Daoy (cell line): ENCODE data around the gene VAV2. TPM values are rescaled to one million over a fixed set of nuclear protein-coding genes. Genes with fewer than 3 reads are reported as not detected.

ENCODE experiments used
- DNase-seq: peaks from one replicate; pipeline ENCODE4 v3.0.0-alpha.2; 2015; ENCODE audit warnings: low read depth
- total RNA-seq: library from RNA; depleted of rRNA; stranded (reverse); fragments of >200 nt; shearing (Covaris generic); gene quantifications from 2 replicates; pipeline ENCODE4 v1.2.3, GENCODE V29; 2014

VAV2 gene
- total RNA-seq, 1 experiment from 2014 or later: 11.3 TPM

DNA sequence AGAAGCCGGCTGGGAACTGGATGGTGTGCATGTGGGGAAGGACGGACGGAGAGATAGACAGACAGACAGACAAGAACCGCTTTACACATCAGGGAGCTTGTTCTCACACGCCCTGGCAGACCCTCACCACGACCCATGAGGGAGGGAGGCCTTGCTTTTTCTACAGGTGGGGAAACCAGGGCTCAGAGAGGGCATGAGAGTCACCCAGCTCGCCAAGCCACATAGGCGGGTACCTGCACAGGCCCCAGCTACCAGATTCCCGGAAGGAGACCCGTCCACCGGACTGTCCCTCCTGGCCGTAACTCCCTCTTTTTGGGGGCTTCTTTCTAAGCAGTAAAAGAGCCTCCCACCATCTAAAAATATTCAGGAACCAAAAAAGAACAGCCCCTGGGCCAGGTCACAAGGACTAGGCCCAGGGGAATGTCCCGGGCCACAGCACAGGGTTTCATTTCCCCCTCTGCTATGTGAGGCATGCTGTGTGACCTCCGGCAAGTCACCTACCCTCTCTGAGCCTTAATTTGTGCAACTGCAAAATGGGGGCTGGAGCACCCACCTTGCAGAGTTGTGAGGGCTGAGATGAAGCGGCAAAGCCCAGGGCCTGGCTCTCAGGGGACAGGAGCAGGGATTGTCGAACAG is 169.6 kb downstream of the VAV2 start:
- DNase-seq: no peak

DNA sequence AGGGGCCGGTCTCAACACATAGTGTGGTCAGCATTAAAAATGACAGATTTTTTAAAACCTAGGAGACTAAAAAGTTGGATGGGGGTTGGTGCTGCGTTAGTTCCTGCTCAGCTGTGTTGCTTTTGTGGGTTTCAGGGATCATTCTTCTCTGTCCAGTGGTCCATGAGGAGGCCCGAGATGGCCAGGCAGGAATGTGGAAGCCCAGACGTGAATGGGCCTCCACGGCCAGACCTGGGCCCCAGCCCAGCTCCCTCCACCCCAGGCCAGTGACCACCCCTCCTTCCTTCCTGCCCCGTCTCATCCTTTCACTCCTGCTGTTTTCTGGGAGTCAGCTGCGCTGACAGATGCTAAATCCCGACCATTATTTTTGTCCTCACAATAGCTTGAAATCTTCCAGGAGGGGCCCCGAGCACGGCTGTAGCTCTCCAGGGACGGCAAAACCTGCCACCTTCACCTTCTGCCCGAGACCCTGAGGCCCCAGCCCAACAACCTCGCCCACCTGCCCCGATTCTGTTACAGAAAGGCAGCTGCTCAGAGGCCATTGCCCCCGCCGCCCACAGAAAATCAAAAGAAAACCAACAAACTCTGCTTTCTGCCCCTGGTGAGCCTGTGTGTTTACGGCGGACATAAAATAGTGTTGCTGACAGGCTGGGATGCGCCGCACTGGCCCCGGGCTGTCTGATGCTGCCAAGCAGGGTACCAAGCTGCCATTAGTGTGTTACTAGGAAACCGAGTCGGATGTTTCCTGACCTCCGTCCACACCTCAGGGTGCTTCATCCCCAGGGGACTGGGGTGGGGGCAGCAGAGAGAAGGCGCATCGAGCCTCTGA is 170.3 kb downstream of the VAV2 start:
- DNase-seq: no peak

DNA sequence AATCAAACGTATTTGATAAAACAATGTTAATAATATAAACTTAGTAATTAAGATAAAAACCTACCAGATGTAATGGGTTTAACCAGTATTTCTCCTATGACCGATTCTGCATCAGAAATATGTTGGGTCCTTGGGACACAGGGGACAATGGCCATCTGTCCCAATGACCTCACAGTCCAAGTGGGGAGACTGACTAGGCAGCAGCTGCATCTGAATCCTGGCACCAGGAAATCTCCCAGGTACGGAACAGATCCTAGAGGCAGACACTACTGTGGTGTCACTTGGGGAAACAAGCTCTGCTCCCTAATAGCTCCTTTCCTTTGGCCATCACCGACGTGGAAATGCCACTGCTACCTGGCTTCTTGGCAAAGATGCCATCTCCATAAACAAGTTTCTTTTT is 172.2 kb downstream of the VAV2 start:
- no peak for DNase-seq

DNA sequence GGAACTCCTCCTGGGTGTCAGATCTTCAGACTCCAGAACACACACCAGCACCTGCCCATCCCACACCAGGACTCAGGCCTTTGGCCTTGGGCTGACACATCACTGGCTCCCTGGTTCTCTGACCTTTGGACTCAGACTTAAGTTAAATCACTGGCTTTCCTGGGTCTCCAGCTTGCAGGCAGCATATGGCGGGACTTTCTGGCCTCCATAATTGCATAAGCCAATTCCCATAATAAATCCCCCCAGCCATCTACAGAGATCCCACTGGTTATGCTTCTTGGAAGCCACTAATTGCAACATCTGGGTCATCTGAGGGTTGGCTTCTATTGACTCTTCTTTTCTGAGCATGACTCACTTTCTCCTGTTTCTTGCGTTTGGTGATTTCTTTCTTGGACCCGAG is 173.7 kb downstream of the VAV2 start:
- DNase-seq: no peak

DNA sequence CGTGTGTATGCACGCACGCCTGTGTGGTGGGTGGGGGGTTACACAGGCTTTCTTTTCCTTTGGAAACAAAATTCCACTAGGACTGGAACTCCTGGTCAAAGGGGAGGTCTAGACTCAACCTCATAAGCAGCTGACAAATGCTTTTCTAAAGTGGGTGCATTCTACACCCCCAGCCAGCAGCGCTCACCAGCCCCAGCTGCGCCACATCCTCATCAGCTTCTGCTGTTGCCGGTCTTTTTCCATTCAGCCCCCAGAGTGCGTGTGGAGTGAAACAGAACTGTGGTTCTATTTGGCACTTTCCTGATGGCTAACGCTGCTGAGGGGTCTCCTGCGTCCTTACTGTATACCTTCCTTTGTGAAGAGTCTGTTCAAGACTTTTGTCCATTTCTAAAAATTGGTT is 176.3 kb downstream of the VAV2 start:
- no peak for DNase-seq

DNA sequence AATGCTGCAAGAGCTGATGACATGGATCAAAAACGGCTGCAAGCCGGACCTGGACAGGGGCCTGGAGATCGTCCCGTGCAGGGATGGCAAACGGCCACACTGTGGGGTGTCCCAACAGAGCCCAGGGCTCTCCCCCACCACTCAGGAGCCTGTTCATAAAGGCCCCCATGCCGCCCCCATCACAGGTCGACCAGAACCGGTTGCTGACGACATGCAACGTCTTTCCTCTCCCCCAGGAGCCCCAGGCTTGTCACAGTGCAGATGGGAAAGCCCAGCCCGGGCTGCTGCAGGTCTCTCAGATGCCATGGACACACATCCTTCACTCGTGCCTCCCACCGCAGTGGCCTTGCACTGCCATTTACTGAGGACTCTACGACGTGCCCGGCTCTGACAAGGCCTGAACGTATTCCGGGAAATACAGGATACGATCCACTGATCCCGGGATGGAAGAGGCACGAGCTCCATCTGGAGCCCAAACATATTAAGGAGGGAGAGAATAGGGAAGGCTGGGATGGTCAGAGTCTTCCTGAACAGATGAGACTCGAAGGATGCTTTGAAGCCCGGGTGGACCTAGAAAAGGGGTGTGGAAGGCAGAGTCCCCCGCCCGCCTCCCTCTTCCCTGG is 177.4 kb downstream of the VAV2 start:
- DNase-seq: no peak

DNA sequence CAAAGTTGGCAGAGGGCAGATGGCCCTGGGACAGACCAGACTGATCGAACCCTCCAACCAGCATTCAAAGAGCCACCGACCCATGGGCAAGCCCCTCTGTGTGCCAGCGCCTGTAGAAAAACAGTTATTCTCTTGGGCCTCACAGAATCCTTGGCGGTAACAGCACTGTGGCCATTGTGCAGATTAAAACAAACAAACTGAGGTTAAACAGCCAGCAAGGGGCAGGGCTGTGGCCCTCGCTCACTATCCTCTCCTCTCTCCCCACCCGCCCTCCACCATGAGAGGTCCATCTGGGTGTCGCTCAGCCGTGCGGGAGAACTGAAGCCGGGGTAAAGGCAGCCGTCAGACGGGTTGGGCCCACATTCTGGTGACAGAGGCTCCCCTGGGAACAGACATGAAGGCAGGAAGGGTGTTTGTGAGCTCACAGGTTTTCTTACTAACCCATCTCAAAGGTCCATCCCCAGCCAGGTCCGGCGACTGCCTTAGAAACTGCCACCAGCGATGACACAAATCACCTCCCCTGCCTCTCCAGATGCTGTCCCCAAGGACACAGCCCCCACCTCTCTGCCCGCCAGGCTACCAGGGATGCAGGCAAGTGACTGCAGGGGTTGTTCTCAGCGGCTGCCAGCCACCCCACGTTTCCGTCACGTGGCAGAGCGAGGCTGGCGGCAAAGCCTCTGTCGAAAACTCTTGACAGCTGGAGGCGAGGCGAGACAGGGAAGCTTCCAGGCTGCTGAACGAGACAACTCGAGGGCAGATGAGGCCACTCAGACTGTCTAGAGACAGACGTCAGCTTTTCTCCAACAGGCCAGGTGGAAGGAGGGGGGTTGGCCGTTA is 178.2 kb downstream of the VAV2 start:
- no peak for DNase-seq

DNA sequence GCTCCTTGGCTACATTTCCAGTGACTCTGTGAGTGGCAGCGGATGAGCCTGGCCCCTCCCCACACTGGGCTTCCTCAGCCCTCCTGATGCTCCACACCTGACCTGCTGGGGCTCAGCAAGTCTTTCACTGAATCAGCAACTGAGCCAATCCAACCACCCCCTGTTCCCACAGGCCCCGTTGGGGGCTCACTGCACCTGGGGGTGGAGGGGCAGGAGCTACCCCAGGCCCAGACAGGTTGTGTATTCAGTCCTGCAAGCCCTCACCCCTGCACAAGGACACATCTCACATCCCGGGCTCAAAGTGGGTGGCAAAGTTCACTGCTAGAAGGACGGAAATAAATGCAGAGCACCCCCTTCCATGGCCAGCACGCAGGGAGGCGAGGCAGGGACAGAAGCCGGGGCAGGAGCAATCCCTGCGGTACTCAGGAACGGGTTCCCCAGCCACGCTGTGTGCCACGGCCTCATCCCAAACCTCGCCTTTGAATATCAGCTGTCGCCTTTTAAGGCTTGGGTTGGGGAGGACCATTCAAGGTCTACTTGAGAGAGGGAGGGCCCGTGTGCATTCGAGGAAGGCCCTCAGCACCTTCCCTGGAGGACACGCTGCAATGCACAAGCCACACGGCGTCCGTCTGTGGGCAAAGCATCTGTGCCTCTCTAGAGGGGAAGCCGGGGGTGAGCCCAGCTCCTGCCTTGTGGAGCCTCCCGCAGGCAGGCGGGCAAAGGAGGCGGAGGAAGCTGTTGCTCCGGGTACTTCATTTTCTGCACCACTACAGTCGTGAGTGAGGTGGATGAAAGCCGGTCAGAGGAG is 179.0 kb downstream of the VAV2 start:
- no peak for DNase-seq

DNA sequence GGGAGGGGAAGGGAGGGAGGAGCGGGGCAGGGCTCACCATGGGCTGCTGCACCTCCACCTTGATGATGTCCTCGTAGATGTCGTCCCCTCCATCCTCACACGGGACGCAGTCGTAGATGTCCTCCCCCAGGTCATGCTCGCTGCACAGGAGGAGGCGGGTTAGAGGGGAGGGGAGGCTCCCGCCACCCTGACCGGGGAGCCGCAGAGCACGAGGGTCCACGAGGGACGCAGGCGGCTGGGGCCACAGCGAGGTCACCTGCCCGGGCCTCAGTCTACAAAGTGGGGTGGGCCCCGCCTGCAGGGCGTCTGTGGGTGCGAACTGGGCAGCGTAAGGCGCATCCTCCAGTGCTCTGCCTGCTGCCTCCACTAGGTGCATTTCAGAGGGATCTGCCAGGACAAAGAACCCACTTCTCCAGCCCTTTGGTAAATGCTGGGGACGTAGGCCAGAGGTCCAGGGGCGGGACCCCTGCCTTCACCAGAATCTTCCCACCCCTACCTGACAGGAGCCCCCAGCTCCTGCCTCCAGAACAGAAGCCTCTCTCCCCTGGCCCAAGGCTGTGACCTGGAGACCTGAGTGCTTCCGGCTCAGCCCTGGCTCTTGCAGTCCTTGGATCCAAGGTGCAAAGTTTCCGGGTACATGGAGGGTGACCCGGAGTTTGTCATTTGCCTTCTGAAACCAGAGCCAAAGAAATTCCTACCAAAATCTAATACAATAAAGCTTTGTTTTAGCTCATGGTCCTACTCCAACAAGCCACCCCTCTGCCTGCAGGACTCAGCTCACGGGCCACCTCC is 179.9 kb downstream of the VAV2 start:
- DNase-seq: no peak

DNA sequence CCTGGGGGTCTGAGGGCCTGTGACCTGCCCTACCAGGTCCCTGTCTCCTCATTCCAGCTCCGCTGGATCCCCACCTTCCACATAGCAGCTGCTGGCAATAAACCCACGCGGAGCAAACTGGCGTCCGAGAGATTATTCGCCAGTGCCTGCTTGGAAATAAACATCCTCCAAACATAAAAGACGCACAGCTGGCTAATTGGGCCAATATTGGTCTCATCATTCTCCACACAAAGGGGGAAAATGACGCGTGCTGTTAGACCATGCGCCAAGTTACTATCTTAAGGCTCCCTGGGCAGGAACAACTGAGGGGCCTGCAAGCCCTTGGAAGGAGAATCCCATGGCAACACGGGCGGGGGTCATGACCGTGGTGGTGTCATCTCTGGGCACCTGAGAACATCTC is 180.7 kb downstream of the VAV2 start:
- no peak for DNase-seq

DNA sequence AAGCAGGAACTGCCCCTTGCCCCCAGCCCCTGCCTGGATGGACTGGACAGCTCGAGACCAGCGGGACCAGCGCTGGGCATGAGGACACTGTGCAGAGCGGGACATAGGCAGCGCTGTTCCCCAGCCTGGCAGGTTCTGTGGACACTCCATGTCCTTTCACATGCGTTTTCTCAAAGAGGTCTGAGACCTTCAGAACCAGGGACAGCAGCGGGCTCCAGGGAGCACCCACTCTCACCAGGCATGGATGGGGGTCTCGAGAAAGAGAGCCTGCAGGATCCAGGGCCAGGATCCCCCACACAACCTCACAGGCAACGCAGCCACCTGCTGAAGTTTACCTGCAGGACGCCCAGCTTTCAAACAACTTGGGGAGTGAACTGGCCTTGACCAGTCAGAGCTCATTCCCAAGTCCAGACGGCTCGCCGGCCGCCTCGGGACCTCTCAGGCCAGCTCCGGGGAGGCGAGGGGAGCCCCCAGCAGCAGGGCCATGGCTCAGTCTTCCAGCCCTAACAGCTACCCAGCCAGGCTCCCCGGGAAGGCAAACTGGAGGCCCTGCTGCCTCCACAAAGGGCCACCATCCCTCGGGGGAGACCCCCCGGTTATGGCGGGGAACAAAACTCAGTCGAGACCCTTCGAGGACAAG is 181.4 kb downstream of the VAV2 start:
- no peak for DNase-seq

DNA sequence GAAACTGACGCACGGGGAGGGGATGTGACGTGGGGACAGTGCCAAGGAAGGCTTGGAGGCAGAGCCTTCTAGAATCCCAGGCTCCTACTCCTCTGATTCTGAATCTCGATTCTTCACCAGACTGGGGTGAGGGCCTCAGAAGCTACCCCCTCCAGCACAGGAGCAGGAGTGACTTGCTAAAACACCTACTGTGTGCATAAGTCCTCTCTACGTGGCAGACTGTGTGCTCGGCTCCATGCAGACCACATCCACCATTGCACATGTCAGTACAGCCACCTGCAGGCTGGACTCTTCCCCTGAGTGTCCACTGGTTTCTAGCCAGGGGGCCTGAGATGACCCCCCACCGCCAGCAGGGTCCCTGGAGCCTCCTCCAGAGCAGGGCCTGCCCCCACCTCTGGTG is 182.8 kb downstream of the VAV2 start:
- no peak for DNase-seq

DNA sequence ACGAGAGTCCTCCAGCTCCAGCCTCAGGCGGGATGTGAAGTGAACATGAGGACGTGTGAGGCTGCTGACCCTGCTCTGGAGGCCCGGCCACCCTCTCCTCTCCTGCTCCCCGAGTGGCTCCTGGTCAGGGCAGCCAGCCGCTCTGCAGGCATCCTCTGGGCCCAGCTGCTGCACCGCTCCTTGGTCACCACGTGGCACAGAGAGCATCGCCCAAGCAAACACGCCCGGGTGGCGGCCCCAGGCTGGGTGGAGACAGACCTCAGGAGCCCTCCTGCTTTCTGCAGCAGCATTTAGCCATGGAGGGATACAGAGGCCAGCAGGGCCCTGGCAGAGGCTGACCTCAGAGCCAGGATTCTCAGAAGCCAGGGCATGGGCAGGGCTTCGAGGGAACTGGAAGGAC is 184.3 kb downstream of the VAV2 start:
- DNase-seq: no peak

DNA sequence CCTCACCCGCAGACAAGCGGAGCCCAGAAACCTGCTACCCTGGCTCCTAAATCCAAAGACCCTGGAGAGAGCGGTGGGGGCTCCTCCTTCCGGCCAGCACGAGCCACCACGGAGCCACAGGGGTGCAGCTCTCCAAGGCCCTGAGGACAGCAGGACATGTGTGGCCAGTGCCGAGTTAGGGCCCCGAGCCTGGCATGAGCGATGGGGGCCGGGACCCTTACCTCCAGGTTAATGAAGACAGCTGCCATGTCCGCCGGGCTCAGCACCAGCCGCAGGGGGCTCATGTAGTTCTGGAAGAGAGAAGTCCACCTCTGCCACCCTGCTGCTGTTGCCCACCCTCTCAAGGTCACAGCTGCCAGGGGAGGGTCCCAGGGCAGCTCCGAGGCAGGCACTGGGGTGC is 185.1 kb downstream of the VAV2 start:
- no peak for DNase-seq

DNA sequence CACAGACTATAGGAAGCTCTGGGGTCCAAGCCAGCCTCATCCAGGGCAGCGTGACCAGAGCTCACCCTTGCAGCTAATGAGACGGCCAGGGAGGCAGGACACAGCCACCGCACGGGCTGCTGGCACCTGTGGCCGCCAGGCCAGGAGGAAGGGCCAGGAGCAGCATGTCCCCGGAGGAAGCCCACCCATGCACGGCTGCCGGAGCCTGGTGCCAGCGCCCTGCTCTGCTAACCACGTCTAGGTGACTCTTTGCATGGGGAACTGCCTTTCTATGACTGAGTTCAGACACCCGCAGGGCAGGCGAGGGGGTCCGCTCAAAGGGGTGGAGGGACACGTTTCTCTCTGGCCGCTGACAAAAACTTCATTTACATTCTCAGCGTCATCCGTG is 185.5 kb downstream of the VAV2 start:
- no peak for DNase-seq

DNA sequence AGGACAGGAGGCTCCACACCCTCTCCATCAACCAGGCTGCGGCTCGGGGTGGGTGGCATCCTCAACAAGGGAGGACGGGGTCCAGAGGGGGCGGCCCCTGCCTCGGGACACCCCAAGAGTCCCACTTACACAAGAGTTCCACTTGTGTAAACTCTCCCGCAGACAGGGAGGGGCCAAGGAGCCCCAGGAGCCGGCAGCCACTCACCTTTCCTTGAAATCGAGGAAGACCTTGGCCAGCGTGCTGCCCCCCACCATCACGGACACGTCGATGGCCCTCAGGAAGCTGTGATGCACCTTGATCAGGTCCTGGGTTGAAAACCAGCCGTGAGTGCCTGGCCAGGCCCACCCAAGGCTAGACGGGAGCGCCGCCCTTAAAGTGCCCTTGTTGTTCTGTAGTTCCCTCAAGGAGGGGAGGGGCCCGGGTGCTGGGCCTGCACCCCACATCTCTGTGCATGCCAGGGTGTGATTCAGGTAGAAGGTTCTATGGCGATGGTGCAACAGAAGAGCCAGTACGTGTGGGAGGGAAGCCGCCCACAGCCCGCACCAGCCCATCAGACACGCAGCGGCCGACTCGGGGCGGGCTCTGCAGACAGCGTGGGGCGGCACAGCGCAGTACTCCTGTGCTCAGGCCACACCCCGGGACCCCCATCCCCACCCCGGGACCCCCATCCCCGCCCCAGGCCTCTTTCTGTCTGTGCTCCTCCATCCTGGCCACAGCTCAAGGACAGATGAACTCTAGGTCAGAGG is 186.1 kb downstream of the VAV2 start:
- DNase-seq: no peak

DNA sequence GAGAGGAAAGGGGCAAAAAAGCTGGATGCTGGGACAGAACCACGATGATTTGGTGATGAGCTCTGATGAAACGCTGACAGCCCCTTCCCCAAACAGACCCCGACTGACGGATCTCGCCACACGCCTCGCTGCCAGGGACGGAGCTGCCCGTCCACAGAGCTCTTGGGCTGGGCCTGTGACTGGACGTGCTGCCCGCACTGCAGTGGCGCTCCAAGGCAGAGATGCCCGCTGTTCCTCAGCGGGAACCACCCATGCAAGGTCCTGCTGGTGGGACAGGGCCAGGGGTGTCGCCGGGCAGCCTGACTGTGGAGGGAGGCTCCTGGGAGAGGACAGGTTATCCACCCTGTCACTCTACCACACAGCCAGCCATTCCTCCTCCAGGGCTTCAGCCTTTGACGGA is 187.9 kb downstream of the VAV2 start:
- no peak for DNase-seq

DNA sequence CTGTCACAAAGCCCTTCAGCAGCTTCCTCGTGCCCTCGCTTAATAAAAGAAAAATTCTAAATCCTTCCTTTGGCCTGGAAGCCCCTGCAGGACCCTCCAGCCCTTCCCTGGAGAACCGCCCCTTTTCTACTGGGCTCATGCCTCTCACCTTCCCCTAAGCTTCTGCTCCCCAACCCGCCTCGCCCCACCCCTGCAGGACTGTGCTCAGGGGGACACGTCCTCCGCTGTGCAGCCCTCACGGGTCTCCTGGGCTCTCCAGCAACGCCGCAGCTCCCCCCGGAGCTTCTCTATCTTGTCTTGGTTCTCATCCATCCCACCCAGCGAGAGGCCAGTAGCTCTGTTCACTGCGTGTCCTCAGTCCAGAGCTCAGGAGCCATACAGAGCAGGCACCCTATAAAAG is 188.4 kb downstream of the VAV2 start:
- no peak for DNase-seq

DNA sequence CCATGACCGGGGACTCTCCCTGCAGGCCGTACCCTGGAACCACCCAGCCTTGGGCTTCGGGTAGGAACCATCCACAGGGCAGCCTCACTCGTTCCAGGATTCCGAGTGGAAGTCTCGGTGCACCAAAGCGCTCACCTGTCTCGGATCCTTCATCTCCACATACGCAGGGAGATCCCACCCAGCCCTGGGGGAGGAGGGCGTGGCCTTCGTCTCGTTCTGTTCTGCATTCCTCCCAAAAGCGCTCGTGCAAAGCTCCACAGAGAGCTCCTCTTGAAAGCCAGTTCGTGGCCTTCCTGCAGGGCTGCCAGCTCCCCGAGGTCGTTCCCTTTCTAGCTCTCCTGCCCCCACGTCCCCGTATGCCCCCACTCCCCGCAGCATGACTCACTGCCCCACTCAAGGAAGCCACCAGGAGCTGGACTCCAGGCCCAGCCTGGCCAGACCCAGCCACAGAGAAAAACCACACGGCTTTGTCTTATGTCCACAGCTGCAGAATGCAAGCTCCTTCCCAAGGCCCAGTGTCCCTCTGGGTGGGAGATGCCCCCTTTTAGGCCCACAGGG is 189.0 kb downstream of the VAV2 start:
- DNase-seq: no peak
